Measurements from ENCODE around the gene GTSE1.
A peak's percentile ranks its signal among the peaks of the same experiment; 100 is the strongest.
"Not testable (repeated sequence)": the region's sequence is repeated elsewhere in the genome, so short reads cannot be mapped to it uniquely, and the experiment has no call there.

The GTSE1 gene, protein sequence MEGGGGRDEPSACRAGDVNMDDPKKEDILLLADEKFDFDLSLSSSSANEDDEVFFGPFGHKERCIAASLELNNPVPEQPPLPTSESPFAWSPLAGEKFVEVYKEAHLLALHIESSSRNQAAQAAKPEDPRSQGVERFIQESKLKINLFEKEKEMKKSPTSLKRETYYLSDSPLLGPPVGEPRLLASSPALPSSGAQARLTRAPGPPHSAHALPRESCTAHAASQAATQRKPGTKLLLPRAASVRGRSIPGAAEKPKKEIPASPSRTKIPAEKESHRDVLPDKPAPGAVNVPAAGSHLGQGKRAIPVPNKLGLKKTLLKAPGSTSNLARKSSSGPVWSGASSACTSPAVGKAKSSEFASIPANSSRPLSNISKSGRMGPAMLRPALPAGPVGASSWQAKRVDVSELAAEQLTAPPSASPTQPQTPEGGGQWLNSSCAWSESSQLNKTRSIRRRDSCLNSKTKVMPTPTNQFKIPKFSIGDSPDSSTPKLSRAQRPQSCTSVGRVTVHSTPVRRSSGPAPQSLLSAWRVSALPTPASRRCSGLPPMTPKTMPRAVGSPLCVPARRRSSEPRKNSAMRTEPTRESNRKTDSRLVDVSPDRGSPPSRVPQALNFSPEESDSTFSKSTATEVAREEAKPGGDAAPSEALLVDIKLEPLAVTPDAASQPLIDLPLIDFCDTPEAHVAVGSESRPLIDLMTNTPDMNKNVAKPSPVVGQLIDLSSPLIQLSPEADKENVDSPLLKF

GRCh38 chr22:46296257-46297150 is at the start of gene GTSE1:
Gene GTSE1 (plus strand): TSS chr22:46296870. CDS start chr22:46297401, 531 bp downstream.
- peak; percentile 96 to 97 for DNase-seq

GRCh38 chr22:46247443-46247975 is 49.2 kb upstream of the GTSE1 start:
- no peak for DNase-seq

DNA sequence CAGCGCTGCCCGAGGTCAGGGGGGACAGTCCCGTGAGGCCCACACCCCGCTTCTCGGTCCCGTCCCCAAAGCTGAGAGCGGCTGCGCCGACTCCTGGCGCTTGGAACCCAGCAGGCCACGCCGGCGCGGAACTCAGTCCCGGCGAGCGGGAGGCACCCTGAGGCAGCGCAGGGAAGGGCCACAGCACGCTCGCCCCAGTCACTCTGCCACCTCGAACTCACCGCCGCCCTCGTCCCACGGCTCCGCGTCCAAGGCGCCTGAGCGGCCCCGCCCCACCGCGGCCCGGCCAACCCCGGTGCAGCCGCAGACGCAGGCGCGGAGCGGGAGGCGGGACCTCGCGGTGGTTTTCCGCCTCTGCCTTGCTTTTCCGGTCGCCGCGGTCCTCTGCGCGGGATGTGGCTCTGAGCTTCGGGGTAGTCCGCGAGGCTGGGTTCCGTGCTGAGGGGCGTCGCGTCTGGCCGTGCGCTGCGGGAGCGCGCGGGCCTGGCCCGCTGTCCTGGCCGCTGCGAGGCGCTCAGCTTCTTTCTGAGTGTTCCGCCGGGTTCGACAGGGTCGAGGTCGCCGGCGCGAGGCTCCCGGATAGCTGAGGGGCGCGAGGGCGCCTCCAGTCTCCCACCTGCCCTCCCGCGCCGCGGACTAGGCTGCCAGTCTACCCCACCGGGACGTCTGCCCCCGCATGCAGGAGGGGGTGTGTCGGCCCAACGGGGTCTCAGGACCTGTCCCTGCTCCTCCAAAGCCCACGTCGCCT is 46.5 kb upstream of the GTSE1 start, which contains the start of gene CDPF1:
Gene CDPF1, minus strand, starts transcription at position 259 of the 748 bp plus-strand sequence. CDS start 2,009 bp downstream, outside the sequence.
- peak; percentile 90 to 92 for DNase-seq

GRCh38 chr22:46250783-46251125 is 45.9 kb upstream of the GTSE1 start:
- DNase-seq: peak; percentile 15 to 27

GRCh38 chr22:46251266-46251665 is 45.4 kb upstream of the GTSE1 start:
- no peak for DNase-seq

DNA sequence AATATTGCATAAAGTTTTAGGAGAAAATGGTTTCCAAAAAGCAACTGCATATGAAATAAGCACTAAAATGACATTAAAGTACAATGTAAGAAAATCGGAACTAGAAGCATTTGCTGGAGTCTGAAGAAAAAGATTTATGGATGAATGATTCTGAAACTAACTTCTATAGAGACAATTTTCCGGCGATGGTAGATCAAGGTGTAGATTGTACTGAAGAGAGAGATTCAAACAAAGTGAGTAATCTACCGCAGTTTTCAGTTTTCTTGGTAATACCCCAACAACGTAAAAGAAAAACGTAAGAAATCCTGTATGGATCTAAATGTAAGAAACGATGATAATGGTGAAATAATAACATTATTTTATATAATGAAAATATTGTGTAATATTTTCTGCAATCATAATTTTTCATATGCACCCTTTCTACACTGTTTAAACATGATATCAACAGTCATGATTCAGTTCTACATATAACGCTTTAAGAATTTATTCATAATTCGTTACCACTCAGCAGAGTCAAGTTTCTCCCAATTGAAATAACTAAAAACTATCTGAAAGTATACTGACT is 44.8 kb upstream of the GTSE1 start:
- no peak for DNase-seq

DNA sequence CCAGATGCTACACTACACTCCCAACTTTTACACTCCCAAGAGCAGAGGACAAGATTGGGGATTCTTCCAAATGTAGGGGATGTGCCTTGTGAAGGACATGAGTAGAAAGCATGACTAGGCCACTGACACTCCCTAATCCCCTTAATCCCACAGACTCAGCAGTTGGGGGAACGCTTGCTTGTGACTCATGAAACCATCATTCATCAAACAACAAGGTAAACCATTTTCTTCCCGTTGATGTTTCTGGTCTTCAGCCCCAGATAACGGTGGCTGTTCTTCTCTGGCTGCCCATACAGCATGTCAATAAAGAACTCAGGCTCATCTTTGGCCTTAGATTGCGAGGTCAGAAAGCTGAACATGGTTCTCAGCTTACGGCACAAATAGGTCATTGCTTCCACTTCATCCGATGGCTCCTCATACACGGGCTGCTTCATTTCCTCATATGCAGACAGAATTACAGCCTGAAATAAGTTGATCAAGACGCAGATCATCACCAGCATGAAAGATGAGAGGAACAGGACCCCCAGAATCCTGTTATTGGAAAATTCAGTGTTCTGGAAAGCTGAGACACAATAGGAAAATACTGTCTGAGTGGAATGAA is 40.2 kb upstream of the GTSE1 start:
- no peak for DNase-seq

GRCh38 chr22:46259374-46259773 is 37.3 kb upstream of the GTSE1 start:
- no peak for DNase-seq

GRCh38 chr22:46260038-46260437 is 36.6 kb upstream of the GTSE1 start:
- no peak for DNase-seq

DNA sequence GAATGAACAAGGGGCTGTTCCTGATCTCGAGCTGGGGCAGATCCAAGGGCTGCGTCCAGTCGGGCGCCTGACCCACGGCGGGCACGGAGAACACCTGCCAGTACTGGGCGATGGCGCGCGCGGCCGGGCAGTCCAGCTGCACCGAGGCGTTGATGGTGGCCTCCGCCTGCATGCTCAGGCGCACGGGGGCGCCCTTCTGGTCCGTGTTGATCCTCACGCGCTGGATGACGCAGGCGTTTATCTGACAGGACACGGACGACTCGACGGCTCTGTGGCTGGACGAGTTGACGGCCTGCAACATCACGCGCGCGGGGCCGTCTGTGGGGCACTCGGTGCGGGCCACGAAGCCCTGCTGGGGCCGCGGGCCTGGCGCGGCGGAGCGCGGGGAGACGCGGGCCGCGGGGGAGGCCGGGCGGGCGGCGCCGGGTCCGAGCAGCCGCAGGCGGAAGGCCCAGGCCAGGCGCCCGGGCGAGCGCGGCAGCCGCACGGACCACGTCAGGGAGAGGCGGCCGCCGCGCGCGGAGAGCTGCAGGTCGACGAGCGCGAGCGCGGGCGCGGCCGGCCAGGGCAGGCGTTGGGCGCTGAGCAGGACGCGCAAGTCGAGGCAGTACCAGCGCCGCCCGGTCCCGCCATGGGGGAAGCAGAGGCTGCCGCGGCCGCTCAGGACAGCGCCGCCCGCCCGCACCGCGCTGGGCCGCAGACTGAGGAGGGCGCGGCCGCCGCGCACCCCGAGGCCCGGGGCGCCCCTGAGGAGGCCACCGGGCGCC is 34.0 kb upstream of the GTSE1 start:
- DNase-seq: peak; percentile 45 to 59

- no peak for DNase-seq
Measured at GRCh38 chr22:46263216-46263590, 33.5 kb upstream of the GTSE1 start, which contains the start of gene PKDREJ. Gene PKDREJ (minus strand): TSS chr22:46263343. CDS start chr22:46263322, 21 bp downstream.

DNA sequence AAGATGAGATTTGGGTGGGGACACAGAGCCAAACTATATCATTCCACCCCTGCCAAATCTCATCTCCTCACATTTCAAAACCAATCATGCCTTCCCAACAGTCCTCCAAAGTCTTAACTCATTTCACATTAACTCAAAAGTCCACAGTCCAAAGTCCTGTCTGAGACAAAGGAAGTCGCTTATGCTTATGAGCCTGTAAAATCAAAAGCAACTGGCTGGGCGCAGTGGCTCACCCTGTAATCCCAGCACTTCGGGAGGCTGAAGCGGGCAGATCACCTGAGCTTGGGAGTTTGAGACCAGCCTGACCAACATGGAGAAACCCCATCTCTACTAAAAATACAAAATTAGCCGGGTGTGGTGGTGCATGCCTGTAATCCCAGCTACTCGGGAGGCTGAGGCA is 32.1 kb upstream of the GTSE1 start:
- not testable (repeated sequence) for DNase-seq

GRCh38 chr22:46265627-46266026 is 31.0 kb upstream of the GTSE1 start:
- not testable (repeated sequence) for DNase-seq

DNA sequence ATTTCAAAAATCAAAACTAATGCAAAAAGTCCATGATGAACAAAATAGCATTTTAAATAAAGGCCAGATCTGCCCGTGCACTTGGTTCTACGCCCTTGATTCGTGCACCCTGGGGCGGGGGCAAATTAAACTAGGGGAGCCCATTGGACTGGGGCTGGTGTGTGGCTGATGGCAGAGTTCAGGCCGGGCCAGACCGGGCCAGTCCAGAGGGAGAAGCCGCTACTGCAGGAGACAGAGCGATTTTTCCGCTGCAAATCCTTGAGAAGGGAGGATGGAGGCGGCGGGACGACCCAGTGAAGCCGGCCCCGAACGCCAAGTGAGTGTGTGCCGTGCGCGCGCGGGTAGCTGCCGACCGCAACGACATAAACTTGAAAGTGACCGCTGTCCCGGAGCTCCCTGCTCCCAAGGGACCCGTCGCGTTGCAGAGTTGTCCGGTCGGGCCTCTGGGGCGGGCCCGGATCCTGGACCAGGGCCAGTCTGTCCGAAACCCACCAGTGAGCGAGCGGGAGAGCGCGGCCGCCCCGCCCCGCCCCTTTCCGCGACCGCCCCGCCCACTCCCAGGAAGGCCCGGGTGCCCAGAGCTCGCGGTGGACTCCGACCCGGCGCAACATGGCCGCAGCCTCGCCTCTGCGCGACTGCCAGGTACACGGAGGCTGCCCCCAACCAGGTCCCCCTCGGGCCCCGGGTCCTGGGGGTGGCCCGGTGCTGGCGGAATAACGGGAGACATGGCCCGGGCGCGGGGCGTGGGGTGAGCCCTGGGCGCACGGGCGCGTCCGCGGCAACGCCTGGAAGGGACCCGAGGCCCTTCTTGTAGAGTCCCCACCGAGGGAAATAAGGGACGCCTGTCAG is 29.0 kb upstream of the GTSE1 start, which contains the start of gene TTC38:
Gene TTC38, plus strand, starts transcription at position 578 of the 849 bp plus-strand sequence. Its CDS starts 32 bp downstream, at position 610.
- peak; percentile 59 to 60 for DNase-seq

DNA sequence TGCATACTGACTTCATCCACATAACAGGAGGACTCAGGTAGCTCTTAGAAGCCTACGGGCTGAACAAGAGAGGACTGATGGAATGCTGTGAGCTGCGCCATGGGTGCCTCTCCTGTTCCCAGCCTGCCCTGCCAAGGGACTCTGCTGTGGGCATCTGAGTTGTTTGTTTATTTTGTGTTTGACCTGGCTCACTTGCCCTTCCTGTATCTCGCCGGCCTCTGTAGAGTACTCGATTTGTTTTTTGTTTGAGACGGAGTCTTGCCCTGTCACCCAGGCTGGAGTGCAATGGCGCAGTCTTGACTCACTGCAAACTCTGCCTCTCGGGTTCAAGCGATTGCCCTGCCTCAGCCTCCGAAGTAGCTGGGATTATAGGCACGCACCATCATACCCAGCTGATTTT is 27.1 kb upstream of the GTSE1 start:
- DNase-seq: no peak

GRCh38 chr22:46272196-46272595 is 24.5 kb upstream of the GTSE1 start:
- no peak for DNase-seq

- DNase-seq: no peak
Measured at GRCh38 chr22:46272762-46273431, 23.8 kb upstream of the GTSE1 start.

- DNase-seq: no peak
Measured at GRCh38 chr22:46273432-46274148, 23.1 kb upstream of the GTSE1 start.
